PC-9 (cell line): ENCODE results near the gene AS3MT. TPM values are rescaled to one million over a fixed set of nuclear protein-coding genes. Genes with fewer than 3 reads are reported as not detected.

Experiments used
- BruUV-seq: library from RNA; stranded (reverse); fragments of 400-500 nt; replicated peaks from 2 replicates; lab custom pipeline; 2021; lab: Mats Ljungman, UMichigan
- CTCF ChIA-PET: fragments of 300-600 bp; sonication (Branson Sonifier 250); formaldehyde crosslinking; loops from one replicate; lab custom pipeline; 2022; ENCODE audit warnings: antibody characterized with exemption; lab: Charles Lee
- POLR2A ChIA-PET: fragments of 300-600 bp; sonication (Branson Sonifier 250); formaldehyde crosslinking; loops from one replicate; lab custom pipeline; 2022; ENCODE audit warnings: antibody characterized with exemption; ENCODE audit not compliant: unreplicated experiment; lab: Charles Lee
- DNase-seq, 2 experiments: peaks; one replicate each; pipeline versions ENCODE4 v3.0.0 to v3.0.0-alpha.2; 2015 to 2022; ENCODE audit warnings: mixed read lengths in 1 of 2
- H2AFZ ChIP-seq: fragments of 200-600 bp; sonication (generic); 2 replicates; pipeline ENCODE4 v1.8.1; 2017; ENCODE audit warnings: antibody characterized with exemption
- H3F3A ChIP-seq: fragments of 200-600 bp; sonication (generic); 2 replicates; pipeline ENCODE4 v1.8.1; 2017; ENCODE audit warnings: antibody characterized with exemption, mild to moderate bottlenecking, low read depth; ENCODE audit not compliant: insufficient read depth
- H3K27ac ChIP-seq: fragments of 200-600 bp; sonication (generic); 2 replicates; pipeline ENCODE4 v1.6.1; 2016; ENCODE audit warnings: mixed run types
- H3K27me3 ChIP-seq: fragments of 200-600 bp; sonication (generic); 2 replicates; pipeline ENCODE4 v1.6.1; 2016; ENCODE audit warnings: low read depth, mixed run types; ENCODE audit not compliant: insufficient read depth
- H3K36me3 ChIP-seq: fragments of 200-600 bp; sonication (generic); 2 replicates; pipeline ENCODE4 v1.6.1; 2016; ENCODE audit warnings: low read depth, mixed run types
- H3K4me1 ChIP-seq: fragments of 200-600 bp; sonication (generic); replicated peaks from 2 replicates; pipeline ENCODE4 v1.6.1; 2016; ENCODE audit warnings: mixed run types; ENCODE audit not compliant: insufficient read depth
- H3K4me2 ChIP-seq: fragments of 200-600 bp; sonication (generic); 2 replicates; pipeline ENCODE4 v1.6.1; 2017; ENCODE audit warnings: mixed run types
- H3K4me3 ChIP-seq: fragments of 200-600 bp; sonication (generic); 2 replicates; pipeline ENCODE4 v1.6.1; 2016; ENCODE audit warnings: mixed run types
- H3K79me2 ChIP-seq: fragments of 200-600 bp; sonication (generic); 2 replicates; pipeline ENCODE4 v1.6.1; 2017; ENCODE audit warnings: low read depth, mixed run types
- H3K9me2 ChIP-seq: fragments of 200-600 bp; sonication (generic); 2 replicates; pipeline ENCODE4 v1.8.1; 2017; ENCODE audit warnings: mild to moderate bottlenecking; ENCODE audit not compliant: insufficient read depth
- H3K9me3 ChIP-seq: fragments of 200-600 bp; sonication (generic); 2 replicates; pipeline ENCODE4 v1.8.1; 2016; ENCODE audit warnings: low read depth; ENCODE audit not compliant: insufficient read depth
- H4K20me1 ChIP-seq: fragments of 200-600 bp; sonication (generic); 2 replicates; pipeline ENCODE4 v1.8.1; 2017; ENCODE audit not compliant: insufficient read depth
- EZH2 ChIP-seq: fragments of 200-600 bp; sonication (generic); IDR thresholded peaks from 2 replicates; pipeline ENCODE4 v1.8.0; 2017; ENCODE audit warnings: antibody characterized with exemption, low read depth
- intact Hi-C: fragments of 100-400 bp; cut with micrococcal nuclease; formaldehyde crosslinking; loops from one replicate; pipeline ENCODE4 v1.10.0; 2022; ENCODE audit not compliant: unreplicated experiment
- total RNA-seq: library from RNA; stranded (reverse); gene quantifications from 2 replicates; pipeline ENCODE4 v1.2.3, GENCODE V29; 2021
- TF ChIP-seq, protein P1 (sequence below): fragments of 200-600 bp; sonication (generic); conservative IDR thresholded peaks from 2 replicates; pipeline ENCODE4 v1.6.1; 2017; ENCODE audit warnings: mixed run types, antibody characterized with exemption, mild to moderate bottlenecking, moderate library complexity

Gene AS3MT
- total RNA-seq, 1 experiment from 2014 or later, result 0.22 TPM

DNA sequence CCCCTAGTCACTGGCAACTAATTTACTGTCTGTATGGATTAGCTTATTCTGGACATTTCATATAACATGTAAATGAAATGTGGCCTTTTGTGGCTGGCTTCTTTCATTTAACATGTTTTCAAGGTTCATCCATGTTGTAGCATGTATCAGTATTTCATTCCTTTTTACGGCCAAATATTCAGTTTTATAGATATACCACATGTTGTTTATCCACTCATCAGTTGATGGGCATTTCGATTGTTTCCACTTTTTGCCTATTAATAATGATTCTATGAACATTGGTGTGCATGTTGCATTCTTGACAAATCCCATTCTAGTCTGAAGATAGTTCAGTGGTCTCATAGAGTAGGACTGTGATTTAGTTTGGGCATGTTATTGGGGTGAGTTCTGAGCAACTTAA, 61.5 kb downstream of the AS3MT start:
- Histone ChIP-seq H3K9me2 (no peaks in the 10 kb centered on the region), H2AFZ (no peak overlapping the region), H3K79me2 (no peaks in the 10 kb centered on the region), H3F3A (no peaks in the 10 kb centered on the region), H3K4me2 (no peak overlapping the region), H3K36me3 (no peaks in the 10 kb centered on the region), H3K4me3 (no peak overlapping the region), H3K9me3 (no peaks in the 10 kb centered on the region), H3K27ac (no peak overlapping the region), H3K4me1 (no peaks in the 10 kb centered on the region), H3K27me3 (no peaks in the 10 kb centered on the region), H4K20me1 (no peaks in the 10 kb centered on the region)
- DNase-seq, result no peak
- ChIA-PET CTCF (no interaction called here), POLR2A (no interaction called here)
- no TSS peak for BruUV-seq
- intact Hi-C loops, result no loop called here
- TF ChIP-seq EZH2, result no peak
- TF ChIP-seq, protein P1, sequence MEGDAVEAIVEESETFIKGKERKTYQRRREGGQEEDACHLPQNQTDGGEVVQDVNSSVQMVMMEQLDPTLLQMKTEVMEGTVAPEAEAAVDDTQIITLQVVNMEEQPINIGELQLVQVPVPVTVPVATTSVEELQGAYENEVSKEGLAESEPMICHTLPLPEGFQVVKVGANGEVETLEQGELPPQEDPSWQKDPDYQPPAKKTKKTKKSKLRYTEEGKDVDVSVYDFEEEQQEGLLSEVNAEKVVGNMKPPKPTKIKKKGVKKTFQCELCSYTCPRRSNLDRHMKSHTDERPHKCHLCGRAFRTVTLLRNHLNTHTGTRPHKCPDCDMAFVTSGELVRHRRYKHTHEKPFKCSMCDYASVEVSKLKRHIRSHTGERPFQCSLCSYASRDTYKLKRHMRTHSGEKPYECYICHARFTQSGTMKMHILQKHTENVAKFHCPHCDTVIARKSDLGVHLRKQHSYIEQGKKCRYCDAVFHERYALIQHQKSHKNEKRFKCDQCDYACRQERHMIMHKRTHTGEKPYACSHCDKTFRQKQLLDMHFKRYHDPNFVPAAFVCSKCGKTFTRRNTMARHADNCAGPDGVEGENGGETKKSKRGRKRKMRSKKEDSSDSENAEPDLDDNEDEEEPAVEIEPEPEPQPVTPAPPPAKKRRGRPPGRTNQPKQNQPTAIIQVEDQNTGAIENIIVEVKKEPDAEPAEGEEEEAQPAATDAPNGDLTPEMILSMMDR, result no peak

DNA sequence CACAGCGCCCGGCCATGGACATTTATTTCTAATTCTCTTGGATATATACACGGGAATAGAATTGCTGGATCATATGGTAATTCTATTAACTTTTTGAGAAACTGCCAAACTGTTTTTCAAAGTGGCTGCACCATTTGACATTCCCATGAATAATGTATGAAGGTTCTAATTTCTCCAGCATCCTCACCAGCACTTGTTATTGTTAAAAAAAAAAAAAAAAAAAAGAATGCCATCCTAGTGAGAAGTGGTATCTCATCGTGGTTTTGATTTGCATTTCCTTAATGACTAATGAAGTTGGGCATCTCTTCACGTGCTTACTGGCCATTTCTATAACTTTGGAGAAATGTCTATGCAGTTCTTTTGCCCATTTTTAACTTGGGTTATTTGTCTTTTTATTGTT, 62.4 kb downstream of the AS3MT start:
- H3F3A ChIP-seq, result no peaks in the 10 kb centered on the region
- intact Hi-C loops, result no loop called here
- no peaks in the 10 kb centered on the region for H3K9me2 ChIP-seq
- no peak overlapping the region for H2AFZ ChIP-seq
- H3K4me3 ChIP-seq, result no peak overlapping the region
- no peaks in the 10 kb centered on the region for H3K27me3 ChIP-seq
- CTCF ChIA-PET, result no interaction called here
- no peak for DNase-seq
- TF ChIP-seq, protein P1, result no peak
- no peak for TF ChIP-seq EZH2
- no peaks in the 10 kb centered on the region for H3K79me2 ChIP-seq
- POLR2A ChIA-PET, result no interaction called here
- H3K36me3 ChIP-seq, result no peaks in the 10 kb centered on the region
- no peaks in the 10 kb centered on the region for H3K9me3 ChIP-seq
- H3K27ac ChIP-seq, result no peak overlapping the region
- H3K4me2 ChIP-seq, result no peak overlapping the region
- no peaks in the 10 kb centered on the region for H3K4me1 ChIP-seq
- no TSS peak for BruUV-seq
- no peaks in the 10 kb centered on the region for H4K20me1 ChIP-seq

DNA sequence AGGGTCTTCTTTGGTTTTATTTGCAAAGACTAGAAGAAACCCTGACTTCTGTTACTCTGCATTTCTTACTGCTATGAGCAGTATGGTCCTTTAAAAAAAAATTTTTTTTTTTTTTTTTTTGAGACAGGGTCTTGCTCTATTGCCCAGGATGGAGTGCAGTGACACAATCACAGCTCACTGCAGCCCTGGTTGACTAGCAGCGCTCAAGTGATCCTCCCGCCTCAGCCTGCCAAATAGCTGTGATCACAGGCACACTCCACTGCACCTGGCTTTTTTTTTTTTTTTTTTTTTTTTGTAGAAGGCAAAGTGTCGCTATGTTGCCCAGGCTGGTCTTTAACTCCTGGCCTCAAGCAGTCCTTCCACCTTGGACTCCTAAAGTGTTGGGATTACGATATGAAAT, 66.2 kb downstream of the AS3MT start:
- Histone ChIP-seq H3K36me3 (no peaks in the 10 kb centered on the region), H3K4me3 (no peak overlapping the region), H3K9me3 (no peaks in the 10 kb centered on the region), H3K27me3 (no peaks in the 10 kb centered on the region), H2AFZ (no peak overlapping the region), H4K20me1 (no peaks in the 10 kb centered on the region), H3K27ac (no peak overlapping the region), H3K9me2 (no peaks in the 10 kb centered on the region), H3K4me1 (no peaks in the 10 kb centered on the region), H3F3A (no peaks in the 10 kb centered on the region), H3K79me2 (no peaks in the 10 kb centered on the region), H3K4me2 (no peak overlapping the region)
- intact Hi-C loops, result no loop called here
- DNase-seq, result no peak
- TF ChIP-seq, protein P1, result no peak
- TF ChIP-seq EZH2, result no peak
- ChIA-PET CTCF (interaction anchor here (0.6 kb wide), 1 partner anchor 190 kb away, joined by 4 read pairs; no protein-coding TSS in a partner anchor), POLR2A (no interaction called here)
- BruUV-seq, result no TSS peak
